CD4-positive, alpha-beta T cell treated with Interleukin-12 subunit alpha and Interleukin-12 subunit beta, for 1 hour (primary cell): Measurements from ENCODE around the gene CDC37.
"Not testable (repeated sequence)": the region's sequence is repeated elsewhere in the genome, so short reads cannot be mapped to it uniquely, and the experiment has no call there.

Experiments used
- DNase-seq: peaks from one replicate; pipeline ENCODE4 v3.0.0-alpha.2; 2020

The CDC37 gene

GRCh38 chr19:10393137-10393536 is 10.2 kb downstream of the CDC37 start:
- no peak for DNase-seq

GRCh38 chr19:10392120-10392519 is 11.2 kb downstream of the CDC37 start:
- no peak for DNase-seq

- DNase-seq: peak; percentile 76
These were observed 12.6 kb downstream of the CDC37 start for GRCh38 chr19:10390652-10391286.

- DNase-seq: peak; percentile 39
These were observed 13.5 kb downstream of the CDC37 start for GRCh38 chr19:10389863-10390262.

GRCh38 chr19:10388957-10389356 is 14.4 kb downstream of the CDC37 start:
- DNase-seq: peak; percentile 83

GRCh38 chr19:10384580-10384979 is 18.8 kb downstream of the CDC37 start:
- no peak for DNase-seq

GRCh38 chr19:10383223-10383499 is 20.2 kb downstream of the CDC37 start:
- not testable (repeated sequence) for DNase-seq

- DNase-seq: peak; percentile 98
These were observed 22.8 kb downstream of the CDC37 start, which contains the start of gene TYK2 for GRCh38 chr19:10380313-10381102. Gene TYK2, minus strand, starts transcription at chr19:10380572. Its CDS starts 2,166 bp downstream, at chr19:10378406.

- no peak for DNase-seq
These were observed 23.4 kb downstream of the CDC37 start for GRCh38 chr19:10379880-10380312.

GRCh38 chr19:10378124-10378523 is 25.2 kb downstream of the CDC37 start:
- DNase-seq: no peak

GRCh38 chr19:10377140-10377640 is 26.2 kb downstream of the CDC37 start:
- DNase-seq: not testable (repeated sequence)

- no peak for DNase-seq
These were observed 28.4 kb downstream of the CDC37 start for GRCh38 chr19:10374931-10375330.

GRCh38 chr19:10372690-10373089 is 30.7 kb downstream of the CDC37 start:
- no peak for DNase-seq

- no peak for DNase-seq
These were observed 35.1 kb downstream of the CDC37 start for GRCh38 chr19:10368101-10368803.

- not testable (repeated sequence) for DNase-seq
These were observed 36.3 kb downstream of the CDC37 start for GRCh38 chr19:10366950-10367512.

- no peak for DNase-seq
These were observed 37.8 kb downstream of the CDC37 start for GRCh38 chr19:10365518-10365917.

- no peak for DNase-seq
These were observed 38.7 kb downstream of the CDC37 start for GRCh38 chr19:10364644-10365043.

GRCh38 chr19:10363789-10364281 is 39.5 kb downstream of the CDC37 start:
- DNase-seq: no peak

- no peak for DNase-seq
These were observed 41.1 kb downstream of the CDC37 start for GRCh38 chr19:10362259-10362658.

GRCh38 chr19:10361569-10362011 is 41.8 kb downstream of the CDC37 start:
- no peak for DNase-seq

- no peak for DNase-seq
These were observed 46.9 kb downstream of the CDC37 start for GRCh38 chr19:10356431-10356830.

GRCh38 chr19:10353793-10354391 is 49.5 kb downstream of the CDC37 start:
- DNase-seq: peak; percentile 33
